Fibroblast of lung (primary cell): Measurements from ENCODE around the gene ZNF688. TPM values are rescaled to one million over a fixed set of nuclear protein-coding genes. Genes with fewer than 3 reads are reported as not detected.
"Not testable (repeated sequence)": the region's sequence is repeated elsewhere in the genome, so short reads cannot be mapped to it uniquely, and the experiment has no call there.

Experiments used
- DNase-seq, 2 donors: peaks; one replicate each; pipeline versions ENCODE4 v3.0.0 to v3.0.0-alpha.2; 2010; ENCODE audit warnings: low read depth in 2 of 2
- H2AFZ ChIP-seq: 2 replicates; pipeline ENCODE4 v1.5.1; 2012; ENCODE audit warnings: low read length, control low read depth, inconsistent platforms
- H3K27ac ChIP-seq: 2 replicates; pipeline ENCODE4 v1.5.1; 2011; ENCODE audit warnings: low read length, control low read depth; ENCODE audit not compliant: insufficient read depth
- H3K27me3 ChIP-seq: 2 replicates; pipeline ENCODE4 v1.5.1; 2011; ENCODE audit warnings: mild to moderate bottlenecking, low read length; ENCODE audit not compliant: control insufficient read depth, insufficient read depth
- H3K36me3 ChIP-seq: 2 replicates; pipeline ENCODE4 v1.5.1; 2011; ENCODE audit warnings: low read length; ENCODE audit not compliant: control insufficient read depth, insufficient read depth
- H3K4me1 ChIP-seq: 2 replicates; pipeline ENCODE4 v1.5.1; 2011; ENCODE audit warnings: low read length; ENCODE audit not compliant: control insufficient read depth, insufficient read depth; ENCODE audit errors: extremely low read depth
- H3K4me2 ChIP-seq: 2 replicates; pipeline ENCODE4 v1.5.1; 2011; ENCODE audit warnings: low read length, control low read depth; ENCODE audit not compliant: insufficient read depth; ENCODE audit errors: extremely low read depth
- H3K4me3 ChIP-seq, 4 experiments: fragments of 200-600 bp in 1 of 4; sonication (generic) in 1 of 4; replicated peaks in 1 of 4; 2 replicates each; pipeline ENCODE4 v1.5.1; 2011 to 2016; ENCODE audit warnings: low read length in 4 of 4, low read depth in 3 of 4, mild to moderate bottlenecking in 3 of 4, control low read depth in 2 of 4, inconsistent platforms in 1 of 4, mixed read lengths in 1 of 4; ENCODE audit not compliant: insufficient read depth in 1 of 4; ENCODE audit errors: control extremely low read depth in 1 of 4
- H3K79me2 ChIP-seq: 2 replicates; pipeline ENCODE4 v1.5.1; 2012; ENCODE audit warnings: mild to moderate bottlenecking, low read length, inconsistent platforms; ENCODE audit not compliant: control insufficient read depth, insufficient read depth
- H3K9ac ChIP-seq: 2 replicates; pipeline ENCODE4 v1.5.1; 2011; ENCODE audit warnings: mild to moderate bottlenecking, low read length, control low read depth; ENCODE audit not compliant: insufficient read depth
- H3K9me3 ChIP-seq: 2 replicates; pipeline ENCODE4 v1.5.1; 2012; ENCODE audit warnings: low read depth, low read length; ENCODE audit not compliant: control insufficient read depth, insufficient read depth
- H4K20me1 ChIP-seq: 2 replicates; pipeline ENCODE4 v1.5.1; 2011; ENCODE audit warnings: low read length; ENCODE audit not compliant: control insufficient read depth, insufficient read depth; ENCODE audit errors: extremely low read depth
- EZH2 ChIP-seq: IDR thresholded peaks from 2 replicates; pipeline ENCODE4 v1.5.1; 2012; ENCODE audit warnings: low read length, control low read depth, mild to moderate bottlenecking; ENCODE audit errors: missing control alignments
- polyA plus RNA-seq, 2 donors: library from polyadenylated mRNA; depleted of rRNA in 1 of 2; stranded (reverse) in 1 of 2; unstranded in 1 of 2; fragments of >200 nt; gene quantifications; 2 replicates each; pipeline ENCODE4 v1.2.1, GENCODE V29; 2011 to 2012; ENCODE audit warnings: missing spikeins in 1 of 2
- total RNA-seq: library from RNA; depleted of rRNA; stranded (reverse); fragments of >200 nt; gene quantifications from 2 replicates; pipeline ENCODE4 v1.2.1, GENCODE V29; 2014
- TF ChIP-seq, protein P1 (sequence below), 2 donors: IDR thresholded peaks in 1 of 2; conservative IDR thresholded peaks in 1 of 2; 1 replicate in 1 of 2; 2 replicates in 1 of 2; pipeline ENCODE4 v1.5.1; 2011 to 2012; ENCODE audit warnings: low read length in 2 of 2, control low read depth in 1 of 2, inconsistent platforms in 1 of 2, low read depth in 1 of 2, mild to moderate bottlenecking in 1 of 2

ZNF688 gene
- total and polyA plus RNA-seq, 2 donors (not counting 1 experiment from before 2014, with no cell fraction given), result 3.0 to 12.9 TPM

DNA sequence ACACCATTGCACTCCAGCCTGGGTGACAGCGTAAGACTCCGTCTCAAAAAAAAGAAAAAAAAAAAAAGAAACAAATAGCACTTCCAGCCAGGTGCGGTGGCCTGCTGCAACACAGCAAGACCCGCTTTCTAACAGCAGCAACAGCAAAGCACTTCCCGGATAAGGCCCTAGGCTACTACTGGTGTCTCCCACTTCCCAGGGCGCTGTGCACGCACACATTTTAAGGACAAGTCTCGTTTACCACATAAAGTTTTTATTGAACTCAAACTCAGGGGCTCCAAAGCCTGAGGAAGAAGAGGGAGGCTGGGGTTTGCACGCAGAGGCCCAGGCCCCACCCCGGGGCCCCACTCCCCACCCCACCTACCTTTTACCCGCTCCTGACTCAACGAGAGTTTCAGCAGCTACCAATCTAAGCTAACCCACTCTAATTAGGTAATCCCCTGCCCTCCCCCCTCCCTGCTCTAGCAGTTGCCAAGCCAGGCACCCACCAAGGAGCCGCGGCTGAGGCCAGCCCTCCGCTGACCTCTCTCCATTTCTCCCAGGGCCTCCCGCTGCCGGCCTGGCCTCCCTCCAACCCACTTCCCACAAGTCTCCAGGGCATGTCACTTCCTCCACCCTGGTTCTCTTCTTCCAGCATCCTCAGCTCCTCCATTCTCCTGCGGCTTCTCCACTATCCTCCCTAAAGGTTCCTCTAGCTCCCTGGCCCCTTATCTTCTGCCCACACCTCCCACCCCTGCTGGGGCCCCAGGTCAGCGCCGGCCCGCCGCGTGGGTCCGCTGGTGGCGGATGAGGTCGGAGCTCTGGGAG is 47.5 kb downstream of the ZNF688 start:
- no peak overlapping the region for H3K27ac ChIP-seq
- DNase-seq, result peak in 1 of 2 donors; percentile 26
- H4K20me1 ChIP-seq, result no peaks in the 10 kb centered on the region
- H3K27me3 ChIP-seq, result no peaks in the 10 kb centered on the region
- no peak overlapping the region for H3K4me2 ChIP-seq
- peaks cover 7% of the 10 kb centered on the region for H3K36me3 ChIP-seq
- peaks cover 3% of the 10 kb centered on the region for H3K4me1 ChIP-seq
- H3K9me3 ChIP-seq, result no peaks in the 10 kb centered on the region
- no peak overlapping the region for H3K9ac ChIP-seq
- no peak overlapping the region for H2AFZ ChIP-seq
- TF ChIP-seq, protein P1, sequence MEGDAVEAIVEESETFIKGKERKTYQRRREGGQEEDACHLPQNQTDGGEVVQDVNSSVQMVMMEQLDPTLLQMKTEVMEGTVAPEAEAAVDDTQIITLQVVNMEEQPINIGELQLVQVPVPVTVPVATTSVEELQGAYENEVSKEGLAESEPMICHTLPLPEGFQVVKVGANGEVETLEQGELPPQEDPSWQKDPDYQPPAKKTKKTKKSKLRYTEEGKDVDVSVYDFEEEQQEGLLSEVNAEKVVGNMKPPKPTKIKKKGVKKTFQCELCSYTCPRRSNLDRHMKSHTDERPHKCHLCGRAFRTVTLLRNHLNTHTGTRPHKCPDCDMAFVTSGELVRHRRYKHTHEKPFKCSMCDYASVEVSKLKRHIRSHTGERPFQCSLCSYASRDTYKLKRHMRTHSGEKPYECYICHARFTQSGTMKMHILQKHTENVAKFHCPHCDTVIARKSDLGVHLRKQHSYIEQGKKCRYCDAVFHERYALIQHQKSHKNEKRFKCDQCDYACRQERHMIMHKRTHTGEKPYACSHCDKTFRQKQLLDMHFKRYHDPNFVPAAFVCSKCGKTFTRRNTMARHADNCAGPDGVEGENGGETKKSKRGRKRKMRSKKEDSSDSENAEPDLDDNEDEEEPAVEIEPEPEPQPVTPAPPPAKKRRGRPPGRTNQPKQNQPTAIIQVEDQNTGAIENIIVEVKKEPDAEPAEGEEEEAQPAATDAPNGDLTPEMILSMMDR (conservative IDR thresholded peaks at IDR 0.05 in 1 of 2, IDR thresholded peaks at IDR 0.05 in 1 of 2; ENCODE audit: low read depth in 1 of 2, low read length in 2 of 2), result no peak
- TF ChIP-seq EZH2, result no peak
- H3K4me3 ChIP-seq, result no peak overlapping the region
- no peaks in the 10 kb centered on the region for H3K79me2 ChIP-seq

GRCh38 chr16:30522702-30523463 is 48.6 kb downstream of the ZNF688 start:
- H3K27ac ChIP-seq, H3K36me3 ChIP-seq, DNase-seq, H4K20me1 ChIP-seq, H3K27me3 ChIP-seq, H3K4me2 ChIP-seq, H3K9ac ChIP-seq, H3K4me1 ChIP-seq, H2AFZ ChIP-seq, H3K4me3 ChIP-seq, H3K9me3 ChIP-seq, H3K79me2 ChIP-seq: not testable (repeated sequence)

DNA sequence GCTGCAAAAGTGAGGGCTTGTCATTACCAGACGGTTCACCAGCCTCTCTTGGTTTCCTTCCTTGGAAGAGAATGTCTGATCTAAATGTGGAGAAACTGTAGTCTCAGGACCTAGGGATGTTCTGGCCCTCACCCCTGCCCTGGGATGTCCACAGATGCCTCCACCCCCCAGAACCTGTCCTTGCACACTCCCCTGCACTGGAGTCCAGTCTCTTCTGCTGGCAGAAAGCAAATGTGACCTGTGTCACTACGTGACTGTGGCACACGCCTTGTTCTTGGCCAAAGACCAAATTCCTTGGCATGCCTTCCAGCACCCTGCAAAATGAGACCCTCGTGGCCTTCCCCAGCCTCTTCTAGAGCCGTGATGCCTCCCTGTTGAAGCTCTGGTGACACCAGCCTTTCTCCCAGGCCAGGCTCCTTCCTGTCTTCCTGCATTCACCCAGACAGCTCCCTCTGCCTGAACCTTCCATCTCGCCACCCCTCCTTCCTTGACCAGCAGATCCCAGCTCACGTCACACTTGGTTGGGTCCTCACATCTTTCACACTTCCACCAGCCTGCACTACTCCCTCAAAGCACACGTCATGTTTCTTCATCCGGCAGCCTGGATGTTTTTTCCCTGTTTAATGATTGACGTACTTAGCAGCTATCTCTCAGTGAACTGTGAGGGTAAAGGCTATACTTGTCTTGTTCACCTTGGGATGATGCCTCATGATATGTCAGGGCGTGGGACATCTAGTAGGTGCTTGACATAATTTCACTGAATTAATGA is 49.5 kb downstream of the ZNF688 start:
- H4K20me1 ChIP-seq, result no peaks in the 10 kb centered on the region
- H3K4me2 ChIP-seq, result no peak overlapping the region
- no peaks in the 10 kb centered on the region for H3K27me3 ChIP-seq
- H3K79me2 ChIP-seq, result no peaks in the 10 kb centered on the region
- DNase-seq, result no peak
- no peak overlapping the region for H3K4me3 ChIP-seq
- no peak overlapping the region for H3K27ac ChIP-seq
- no peak overlapping the region for H3K9ac ChIP-seq
- H3K36me3 ChIP-seq, result peaks cover 7% of the 10 kb centered on the region
- H3K4me1 ChIP-seq, result no peaks in the 10 kb centered on the region
- H2AFZ ChIP-seq, result no peak overlapping the region
- H3K9me3 ChIP-seq, result no peaks in the 10 kb centered on the region
- TF ChIP-seq EZH2, result no peak
- TF ChIP-seq, protein P1 (conservative IDR thresholded peaks at IDR 0.05 in 1 of 2, IDR thresholded peaks at IDR 0.05 in 1 of 2; ENCODE audit: low read depth in 1 of 2, low read length in 2 of 2), result no peak
